Stimulated activated CD4-positive, alpha-beta T cell treated with anti-CD3 and anti-CD28 coated beads, Interleukin-1b, Interleukin-23, amount 100 ng/mL, for 48 hours (primary cell): Measurements from ENCODE around the gene TMEM74B.
"Not testable (repeated sequence)": the region's sequence is repeated elsewhere in the genome, so short reads cannot be mapped to it uniquely, and the experiment has no call there.

Experiments
- DNase-seq: peaks from one replicate; pipeline ENCODE4 v3.0.0-alpha.2; 2020

Gene TMEM74B

GRCh38 chr20:1177680-1178079 lies 7.1 kb downstream of the TMEM74B start:
- no peak for DNase-seq

DNA sequence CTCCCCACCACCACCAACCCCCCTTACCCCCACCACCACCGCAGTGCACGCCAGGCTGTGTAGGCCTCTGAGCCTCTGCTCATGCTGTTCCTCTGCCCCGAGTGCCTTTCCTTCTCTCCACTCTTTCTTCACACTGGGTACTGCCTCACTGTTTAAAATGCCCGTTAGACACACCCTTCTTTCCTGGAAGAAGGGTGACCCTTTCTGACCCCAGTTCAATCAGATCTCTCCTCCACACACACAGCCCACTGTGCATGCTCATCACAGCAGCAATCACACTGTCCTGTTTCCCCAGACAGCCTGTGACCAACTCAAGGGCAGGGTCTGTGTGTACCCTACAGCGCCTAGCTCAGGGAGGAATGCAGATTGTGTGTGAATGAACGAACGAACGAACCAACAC lies 10.0 kb downstream of the TMEM74B start:
- DNase-seq, result no peak

DNA sequence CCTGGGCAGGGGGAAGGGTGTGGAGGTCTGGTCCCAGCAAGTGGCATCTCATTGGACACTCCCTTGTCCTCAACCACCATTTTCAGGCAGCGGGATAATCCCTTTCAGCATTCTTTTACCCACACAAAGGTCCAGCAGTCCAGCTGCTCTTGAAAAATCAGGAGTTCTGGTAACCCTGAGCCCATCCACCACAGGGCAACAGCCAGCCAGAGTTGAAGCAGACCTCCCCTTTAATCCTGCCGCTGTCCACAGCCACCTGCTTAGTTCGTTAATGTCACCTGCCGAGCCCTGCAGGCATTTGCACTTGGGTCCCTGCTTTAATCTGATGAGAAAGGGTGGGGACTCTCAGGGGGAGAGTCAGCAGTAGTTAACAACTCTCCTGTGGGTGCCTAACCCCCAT lies 11.1 kb downstream of the TMEM74B start:
- no peak for DNase-seq

DNA sequence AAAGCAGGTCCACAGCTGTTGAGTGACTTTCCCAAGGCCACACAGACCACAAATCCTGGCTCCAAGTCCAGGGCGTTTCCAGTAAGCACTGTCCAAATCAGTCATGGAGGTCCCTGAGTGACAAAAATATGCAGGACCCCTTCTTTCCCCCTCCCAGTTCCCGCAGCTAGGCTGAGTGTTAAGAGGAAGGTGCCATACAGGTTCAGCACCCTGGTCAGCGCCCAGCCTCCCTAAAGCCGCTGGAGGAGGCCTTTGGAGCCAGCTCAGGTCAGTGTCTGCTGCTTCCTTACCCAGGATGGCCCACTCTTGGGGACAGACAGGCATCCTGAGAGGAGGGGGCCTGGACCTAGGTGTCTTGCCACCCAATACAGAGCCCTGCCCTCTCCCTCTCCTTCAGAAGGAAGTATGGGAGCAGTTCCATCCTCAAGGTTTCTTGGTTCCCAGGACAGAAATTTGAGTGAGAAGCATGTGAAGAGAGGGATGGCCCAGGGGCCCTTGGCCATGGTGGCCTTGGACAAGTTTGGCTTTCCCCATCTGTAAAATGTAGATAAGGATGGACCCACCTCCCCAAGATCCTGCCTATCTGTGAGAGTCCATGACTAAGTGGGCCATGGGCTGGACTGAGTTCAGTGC lies 13.2 kb downstream of the TMEM74B start:
- DNase-seq, result no peak

DNA sequence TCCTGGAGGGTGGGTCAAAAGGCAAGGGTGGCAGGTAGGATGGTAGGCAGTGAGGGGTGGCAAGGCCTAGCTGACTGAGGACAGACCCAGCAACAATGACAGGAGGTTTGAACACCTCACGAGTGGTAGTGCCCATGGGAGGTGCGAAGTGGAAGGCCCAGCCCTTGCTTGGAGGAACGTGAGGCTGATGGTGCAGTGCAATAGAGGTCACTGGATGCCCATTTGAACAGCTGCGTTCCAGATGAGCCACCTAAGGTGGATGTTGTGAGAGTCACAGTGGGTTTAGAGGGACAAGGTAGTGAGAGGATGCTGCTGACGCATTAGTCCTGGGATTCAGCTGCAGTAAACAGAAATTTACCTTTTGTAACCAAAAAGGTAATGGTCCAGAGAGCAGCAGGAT lies 15.6 kb downstream of the TMEM74B start:
- DNase-seq, result no peak

GRCh38 chr20:1166948-1167720 lies 17.6 kb downstream of the TMEM74B start:
- DNase-seq, result no peak

DNA sequence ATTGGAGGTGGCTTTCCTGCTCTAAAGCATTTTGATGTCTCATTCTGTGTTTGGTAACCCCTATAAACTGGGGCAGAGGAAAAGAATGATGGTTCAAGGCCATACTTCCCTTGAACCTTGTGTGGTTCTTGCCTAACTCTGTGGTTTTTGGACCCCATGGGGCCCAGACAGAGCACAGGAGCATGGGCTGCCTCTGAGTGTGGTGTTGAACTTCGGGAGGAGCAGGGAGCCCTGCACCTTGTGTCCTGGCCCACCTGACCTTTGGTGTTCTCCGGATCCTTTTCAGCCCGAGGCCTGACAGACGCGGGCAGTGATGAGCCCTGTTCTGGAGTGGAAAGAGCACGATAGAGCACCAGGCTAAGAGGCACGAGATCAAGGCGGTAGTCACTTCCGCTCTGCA lies 18.8 kb downstream of the TMEM74B start:
- no peak for DNase-seq

DNA sequence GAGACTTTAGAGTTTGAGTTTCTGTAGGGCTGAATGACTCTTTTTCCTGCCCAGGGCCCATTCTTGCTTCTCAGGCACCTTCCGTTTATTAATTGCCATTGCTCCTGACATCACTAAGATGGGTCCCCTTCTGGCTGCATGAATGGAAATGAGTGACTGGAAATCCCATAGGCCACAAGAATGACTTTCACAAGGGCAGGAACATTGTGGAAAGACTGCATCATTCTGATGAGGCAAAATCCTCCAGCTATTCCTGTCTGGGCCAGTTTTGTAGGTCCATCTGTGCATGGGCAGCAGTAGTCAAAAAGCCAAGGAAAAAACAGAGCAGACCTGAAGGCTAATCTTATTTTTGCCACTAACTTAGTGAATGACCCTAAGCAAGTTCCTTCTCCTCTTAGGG lies 19.3 kb downstream of the TMEM74B start:
- DNase-seq, result no peak

- no peak for DNase-seq
Observed at GRCh38 chr20:1164871-1165270, 19.9 kb downstream of the TMEM74B start.

DNA sequence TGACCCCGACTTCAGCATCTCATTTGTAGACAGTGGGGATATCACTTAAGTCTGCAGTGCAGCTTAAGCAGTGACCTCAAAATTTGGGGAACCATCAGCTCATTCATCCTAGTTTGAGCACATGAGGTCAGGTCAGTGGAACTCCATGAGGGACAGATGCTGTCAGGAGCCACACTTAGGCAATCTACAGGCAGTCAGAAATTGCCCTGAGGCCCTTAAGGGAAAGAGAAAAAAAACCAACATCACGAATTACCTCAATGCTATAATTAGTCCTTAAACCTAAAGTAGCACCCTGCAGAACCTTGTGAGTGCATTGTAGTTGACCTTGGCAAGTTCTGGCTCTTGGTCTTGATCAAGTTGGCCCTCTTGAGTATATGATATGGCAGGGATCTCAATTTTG lies 21.1 kb downstream of the TMEM74B start:
- DNase-seq, result no peak

- no peak for DNase-seq
Observed at GRCh38 chr20:1163105-1163504, 21.7 kb downstream of the TMEM74B start.

DNA sequence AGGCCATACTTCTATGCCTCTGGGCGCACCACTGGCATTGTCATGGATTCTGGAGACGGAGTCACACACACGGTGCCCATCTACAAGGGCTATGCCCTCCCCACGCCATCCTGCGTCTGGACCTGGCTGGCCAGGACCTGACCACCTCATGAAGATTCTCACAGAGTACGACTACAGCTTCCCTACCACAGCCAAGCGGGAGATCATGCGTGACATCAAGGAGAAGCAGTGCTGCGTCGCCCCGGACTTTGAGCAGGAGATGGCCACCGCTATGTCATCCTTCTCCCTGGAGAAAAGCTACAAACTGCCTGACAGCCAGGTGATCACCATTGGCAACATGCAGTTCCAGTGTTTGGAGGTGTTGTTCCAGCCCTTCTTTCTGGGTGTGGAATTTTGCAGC lies 23.8 kb downstream of the TMEM74B start:
- DNase-seq, result no peak

DNA sequence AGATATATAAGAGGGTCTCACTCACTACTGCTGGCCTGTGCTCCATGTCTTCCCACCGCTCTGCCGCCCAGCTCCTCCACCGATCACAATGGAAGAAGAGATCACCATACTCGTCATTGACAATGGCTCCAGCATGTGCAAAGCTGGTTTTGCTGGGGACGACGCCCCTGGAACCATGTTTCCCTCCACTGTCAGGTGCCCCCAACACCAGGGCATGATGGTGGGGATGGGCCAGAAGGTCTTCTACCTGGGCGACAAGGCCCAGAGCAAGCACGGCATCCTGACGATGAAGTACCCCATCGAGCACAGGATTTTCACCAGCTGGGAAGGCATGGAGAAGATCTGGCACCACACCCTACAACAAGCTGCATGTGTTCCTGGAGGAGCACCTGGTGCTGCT lies 24.3 kb downstream of the TMEM74B start:
- no peak for DNase-seq

DNA sequence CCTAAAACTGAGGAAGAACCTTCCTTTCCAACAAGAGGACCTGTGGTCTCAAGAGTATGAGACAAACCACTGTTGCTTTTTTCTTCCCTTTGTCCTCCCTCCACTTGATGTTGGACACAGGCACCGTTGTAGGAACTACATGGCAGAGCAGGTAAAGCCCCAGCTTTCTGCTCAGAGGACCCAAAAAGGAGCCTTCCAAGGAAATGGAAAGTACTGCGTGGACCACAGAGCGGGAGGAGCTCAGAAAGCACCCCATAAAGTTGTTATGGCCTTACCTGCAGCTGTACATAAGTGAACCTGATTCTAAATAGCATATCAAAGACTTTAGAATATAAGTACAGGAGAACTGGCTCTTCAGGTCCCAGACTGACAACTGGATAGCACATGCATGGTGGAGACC lies 29.4 kb downstream of the TMEM74B start:
- no peak for DNase-seq

- DNase-seq, result no peak
Observed at GRCh38 chr20:1154691-1155090, 30.1 kb downstream of the TMEM74B start.

DNA sequence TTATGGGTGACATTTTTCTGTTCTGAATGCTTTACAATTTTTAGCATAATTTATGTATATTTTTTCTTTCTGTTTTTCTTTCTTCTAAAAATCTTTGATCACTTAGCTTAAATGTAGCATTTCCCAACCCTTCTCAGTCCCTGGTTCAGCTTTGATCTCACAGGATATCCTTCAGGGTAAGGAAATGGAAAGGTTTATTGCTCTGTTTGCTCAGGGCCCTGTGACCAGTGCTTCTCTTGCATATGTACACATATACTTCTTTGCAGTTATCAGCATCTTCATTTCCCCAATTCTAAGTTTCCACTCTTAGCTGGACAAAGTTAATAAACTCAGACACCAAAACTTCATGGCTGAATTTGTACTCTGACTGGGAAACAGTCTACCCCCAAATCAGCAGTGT lies 30.6 kb downstream of the TMEM74B start:
- no peak for DNase-seq

GRCh38 chr20:1150968-1151367 lies 33.8 kb downstream of the TMEM74B start:
- no peak for DNase-seq

GRCh38 chr20:1150218-1150617 lies 34.6 kb downstream of the TMEM74B start:
- peak; percentile 37 for DNase-seq

DNA sequence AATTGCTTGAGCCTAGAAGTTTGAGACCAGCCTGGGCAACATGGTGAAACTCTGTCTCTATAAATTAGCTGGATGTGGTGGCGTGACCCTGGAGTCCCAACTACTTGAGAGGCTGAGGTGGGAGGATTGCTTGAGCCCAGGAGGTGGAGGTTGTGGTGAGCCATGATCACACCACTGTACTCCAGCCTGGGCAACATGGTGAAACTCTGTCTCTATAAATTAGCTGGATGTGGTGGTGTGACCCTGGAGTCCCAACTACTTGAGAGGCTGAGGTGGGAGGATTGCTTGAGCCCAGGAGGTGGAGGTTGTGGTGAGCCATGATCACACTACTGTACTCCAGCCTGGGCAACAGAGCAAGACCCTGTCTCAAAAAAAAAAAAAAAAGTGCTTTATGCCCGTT lies 35.0 kb downstream of the TMEM74B start:
- not testable (repeated sequence) for DNase-seq

DNA sequence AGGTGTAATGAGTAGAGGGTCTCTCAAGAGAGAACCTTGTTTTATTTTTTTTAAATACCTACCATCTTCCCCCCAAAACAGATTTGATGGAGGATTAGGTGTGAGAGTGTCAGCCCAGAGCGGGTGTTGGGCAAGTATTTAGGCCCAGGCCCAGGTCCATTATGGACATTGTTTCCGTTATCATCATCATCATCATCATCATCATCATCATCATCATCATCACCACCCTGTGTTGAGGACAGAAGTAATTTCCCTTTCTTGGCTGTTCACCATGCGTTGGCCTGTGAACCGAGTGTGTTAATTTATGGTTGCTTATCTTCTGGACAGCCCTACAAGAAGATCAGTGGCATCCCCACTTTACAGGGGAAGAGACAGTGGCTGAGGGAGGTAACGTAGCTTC lies 37.8 kb downstream of the TMEM74B start:
- no peak for DNase-seq

DNA sequence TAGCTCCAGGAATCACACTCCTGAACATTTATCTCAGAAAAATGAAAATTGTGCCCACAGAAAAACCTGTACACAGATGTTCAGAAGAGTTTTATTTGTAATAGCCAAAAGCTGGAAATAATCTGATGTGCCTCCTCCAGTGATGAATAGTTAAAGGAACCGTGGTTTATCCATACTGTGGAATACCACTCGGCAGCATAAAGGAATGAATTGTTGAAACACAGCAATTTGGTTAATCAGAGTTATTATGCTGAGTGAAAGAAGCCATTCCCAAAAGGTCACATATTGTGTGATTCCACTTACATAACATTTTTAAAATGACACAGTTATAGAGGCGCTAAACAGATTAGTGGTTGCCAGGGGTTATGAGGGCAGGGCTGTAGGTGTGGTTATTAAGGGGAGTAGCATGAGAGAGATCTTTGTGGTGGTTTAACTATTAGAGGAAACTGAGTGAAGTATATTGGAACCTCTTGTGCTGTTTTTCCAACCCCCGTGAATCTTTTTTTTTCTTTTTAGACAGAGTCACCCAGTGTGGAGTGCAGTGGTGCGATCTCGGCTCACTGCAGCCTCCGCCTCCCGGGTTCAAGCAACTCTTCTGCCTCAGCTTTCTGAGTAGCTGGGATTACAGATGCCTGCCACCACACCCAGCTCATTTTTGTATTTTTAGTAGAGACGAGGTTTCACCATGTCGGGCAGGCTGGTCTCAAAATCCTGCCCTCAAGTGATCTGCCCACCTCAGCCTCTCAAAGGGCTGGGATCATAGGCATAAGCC lies 40.2 kb downstream of the TMEM74B start:
- no peak for DNase-seq

DNA sequence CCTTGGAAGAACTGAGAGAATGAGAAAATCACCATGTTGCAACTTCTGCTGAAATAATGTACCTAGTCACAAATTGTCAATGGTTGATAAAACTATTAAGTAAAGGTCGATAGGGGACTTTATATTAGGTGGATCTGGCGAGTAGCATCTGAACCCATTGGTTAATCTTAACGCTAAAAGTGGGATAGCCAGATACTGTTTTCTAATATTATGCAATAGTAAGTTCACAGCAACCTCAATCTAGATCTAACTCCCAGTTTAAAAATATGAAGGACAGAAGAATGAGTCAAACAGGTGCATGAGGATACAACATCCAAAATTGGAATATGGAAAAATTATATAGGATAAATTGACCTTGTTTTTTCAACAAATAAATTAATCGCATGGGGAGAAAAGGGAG lies 47.5 kb downstream of the TMEM74B start:
- no peak for DNase-seq

GRCh38 chr20:1134836-1135235 lies 49.9 kb downstream of the TMEM74B start:
- DNase-seq, result no peak

- no peak for DNase-seq
Observed at GRCh38 chr20:1134355-1134754, 50.4 kb downstream of the TMEM74B start.
